NK-92 (cell line): ENCODE results near the gene ADARB1.

Source experiments
- DNase-seq: peaks from one replicate; lab custom pipeline; 2025; ENCODE audit not compliant: unreplicated experiment; lab: John Stamatoyannopoulos, UW

Gene ADARB1

DNA sequence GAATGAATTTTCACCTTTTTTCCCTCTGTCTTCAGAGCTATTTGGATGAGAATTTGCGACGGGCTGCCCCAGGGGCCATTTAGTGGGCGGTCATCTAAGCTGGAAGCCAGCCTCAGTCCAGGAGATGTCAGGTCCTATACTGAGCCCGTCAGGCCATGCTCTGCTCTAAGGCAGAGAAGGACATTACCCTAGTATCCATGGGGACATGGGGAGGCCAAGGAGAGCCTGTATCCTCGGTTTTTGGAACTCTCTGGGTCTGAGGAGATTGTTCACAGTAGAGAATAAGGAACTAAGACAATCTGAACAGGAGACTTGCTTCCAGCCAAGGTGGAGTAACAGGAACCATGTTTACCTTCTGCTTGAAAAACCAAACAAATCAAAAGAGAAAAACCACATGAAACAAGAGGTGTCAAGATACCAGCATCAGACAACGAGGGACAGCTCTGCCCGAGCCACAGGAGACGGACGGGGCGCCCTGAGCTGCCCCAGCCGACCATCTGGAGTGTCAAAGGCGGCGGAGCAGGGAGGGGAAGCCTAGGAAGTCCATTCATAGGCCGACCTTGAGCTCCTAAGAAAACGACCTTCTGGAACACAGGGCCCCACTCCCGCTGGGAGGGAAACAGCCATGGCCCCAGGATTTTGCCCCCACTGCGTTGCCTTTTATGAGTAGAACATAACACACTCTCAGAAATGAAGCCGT, 20.0 kb upstream of the ADARB1 start:
- DNase-seq, result no peak

GRCh38 chr21:45054927-45055612, 19.3 kb upstream of the ADARB1 start:
- DNase-seq, result no peak

GRCh38 chr21:45055861-45056260, 18.5 kb upstream of the ADARB1 start:
- no peak for DNase-seq

DNA sequence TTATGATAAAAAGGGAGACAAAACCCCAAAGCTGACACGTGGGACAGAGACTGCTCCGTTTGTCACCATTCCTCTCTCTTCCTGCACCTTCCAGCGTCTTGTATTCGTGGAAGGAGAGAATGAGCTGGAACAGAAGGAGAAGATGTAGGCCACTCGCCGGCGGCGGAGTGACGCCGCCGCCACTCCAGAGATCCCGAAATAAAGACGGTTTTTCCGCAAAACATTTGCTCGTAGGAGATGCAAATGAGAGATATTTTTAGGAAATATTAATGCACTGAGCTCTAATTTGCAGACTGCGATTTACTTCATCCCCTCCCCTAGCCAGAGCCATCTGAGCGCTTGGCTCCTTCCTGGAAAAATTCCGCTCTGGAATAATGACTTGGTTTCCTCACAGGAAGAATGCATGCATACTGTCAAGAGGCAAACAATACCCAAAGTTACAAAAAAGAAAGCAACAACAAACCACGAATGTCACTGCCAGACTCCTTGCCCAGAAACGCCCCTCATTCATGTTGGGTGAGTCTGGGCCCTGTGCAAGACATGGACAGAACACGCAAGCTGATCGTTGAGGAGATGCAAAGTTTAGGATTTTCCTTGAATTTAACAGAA, 18.0 kb upstream of the ADARB1 start:
- no peak for DNase-seq

DNA sequence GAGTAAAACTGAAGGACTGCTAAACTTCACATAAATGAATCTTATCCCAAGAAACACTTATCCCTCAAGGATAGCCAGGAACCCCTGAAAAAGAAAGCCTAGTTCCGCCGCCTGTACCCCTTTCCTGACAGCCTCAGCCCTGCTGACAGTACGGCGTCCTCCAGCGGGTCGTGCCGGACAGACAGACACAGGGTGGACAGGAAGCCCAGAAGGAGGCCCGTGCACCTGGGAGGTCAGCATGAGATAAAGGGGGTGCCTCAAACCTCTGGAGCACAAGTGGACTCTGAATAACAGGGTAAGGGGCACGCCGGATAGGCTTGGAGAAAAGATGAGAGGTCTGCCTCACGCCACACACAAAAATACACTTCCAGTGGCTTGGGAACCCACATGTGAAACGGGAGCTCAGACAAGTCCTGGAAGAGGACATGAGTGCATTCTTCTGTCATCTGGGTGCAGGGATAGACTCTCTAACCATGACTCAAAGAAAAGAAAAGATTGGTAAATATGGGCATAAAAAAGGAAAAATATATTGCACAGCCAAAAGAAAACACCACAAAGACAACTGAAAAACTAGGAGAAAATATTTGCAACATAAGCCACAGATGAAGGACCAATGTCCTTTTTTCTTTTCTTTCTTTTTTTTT, 17.3 kb upstream of the ADARB1 start:
- no peak for DNase-seq

GRCh38 chr21:45057886-45058285, 16.5 kb upstream of the ADARB1 start:
- no peak for DNase-seq

- DNase-seq, result no peak
These were observed 15.3 kb upstream of the ADARB1 start for GRCh38 chr21:45059121-45059520.

DNA sequence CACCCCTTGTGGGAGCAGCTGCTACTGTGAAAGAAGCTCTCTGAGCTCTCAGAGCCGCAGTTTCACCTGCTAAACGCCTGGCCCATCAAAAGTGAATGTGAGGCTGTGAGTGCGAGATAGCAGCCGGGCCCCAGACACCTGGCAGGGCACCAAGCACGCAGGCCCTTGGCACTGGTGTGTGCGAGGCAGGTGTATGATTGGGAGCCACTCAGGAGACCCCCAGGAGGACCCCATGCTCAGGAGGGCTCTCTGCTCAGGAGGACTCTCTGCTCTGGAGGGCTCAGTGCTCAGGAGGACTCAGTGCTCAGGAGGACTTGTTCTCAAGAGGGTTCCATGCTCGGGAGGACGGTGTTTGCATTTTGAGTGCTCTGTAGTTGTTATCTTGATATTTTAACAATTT, 14.3 kb upstream of the ADARB1 start:
- DNase-seq, result no peak

DNA sequence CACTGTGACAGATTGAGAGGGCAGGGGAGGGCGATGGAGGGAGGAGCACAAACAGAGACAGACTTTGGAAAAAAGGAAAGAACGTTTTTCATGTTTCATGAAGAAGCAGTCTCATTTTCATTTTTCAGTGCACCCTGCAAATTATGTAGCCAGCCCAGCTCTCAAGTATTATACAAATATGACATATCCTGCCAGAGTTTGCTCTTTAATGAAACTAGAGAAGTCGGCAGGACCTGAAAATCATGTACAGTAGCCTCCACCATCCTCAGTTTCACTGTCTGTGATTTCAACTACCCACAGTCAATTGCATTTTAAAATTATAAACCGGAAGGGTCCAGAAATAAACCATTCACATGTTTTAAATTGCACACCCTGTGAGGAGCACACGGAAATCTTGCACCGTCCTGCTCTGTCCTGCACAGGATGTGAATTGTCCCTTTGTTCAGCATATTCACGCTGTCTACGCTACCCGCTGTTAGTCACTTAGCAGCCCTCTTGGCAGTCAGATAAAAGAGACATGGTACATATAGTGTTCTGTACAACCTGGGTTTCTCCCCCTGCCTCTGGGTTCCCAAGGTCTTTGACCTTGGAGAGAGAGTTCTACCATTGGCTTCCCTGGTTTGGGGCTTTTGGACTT, 13.6 kb upstream of the ADARB1 start:
- no peak for DNase-seq

DNA sequence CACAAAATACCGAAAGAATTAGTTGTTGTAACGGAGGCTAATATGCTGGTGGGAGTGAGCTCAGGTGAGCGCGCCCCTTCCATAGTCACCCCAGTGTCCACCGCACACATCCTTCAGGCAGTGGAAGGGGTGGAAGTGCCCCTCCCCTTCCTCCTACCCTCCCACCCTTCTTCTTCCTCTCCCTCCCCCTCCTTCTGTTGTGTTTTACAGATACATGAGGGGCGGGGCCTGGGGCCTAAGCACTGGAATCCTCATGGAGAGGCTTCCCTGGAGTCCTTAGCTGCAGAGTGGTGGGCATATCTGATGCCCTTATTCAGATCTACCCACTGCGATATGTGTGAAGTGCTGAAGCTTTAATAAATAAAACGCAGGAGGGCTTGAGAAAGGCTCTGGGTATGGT, 10.3 kb upstream of the ADARB1 start:
- DNase-seq, result no peak

DNA sequence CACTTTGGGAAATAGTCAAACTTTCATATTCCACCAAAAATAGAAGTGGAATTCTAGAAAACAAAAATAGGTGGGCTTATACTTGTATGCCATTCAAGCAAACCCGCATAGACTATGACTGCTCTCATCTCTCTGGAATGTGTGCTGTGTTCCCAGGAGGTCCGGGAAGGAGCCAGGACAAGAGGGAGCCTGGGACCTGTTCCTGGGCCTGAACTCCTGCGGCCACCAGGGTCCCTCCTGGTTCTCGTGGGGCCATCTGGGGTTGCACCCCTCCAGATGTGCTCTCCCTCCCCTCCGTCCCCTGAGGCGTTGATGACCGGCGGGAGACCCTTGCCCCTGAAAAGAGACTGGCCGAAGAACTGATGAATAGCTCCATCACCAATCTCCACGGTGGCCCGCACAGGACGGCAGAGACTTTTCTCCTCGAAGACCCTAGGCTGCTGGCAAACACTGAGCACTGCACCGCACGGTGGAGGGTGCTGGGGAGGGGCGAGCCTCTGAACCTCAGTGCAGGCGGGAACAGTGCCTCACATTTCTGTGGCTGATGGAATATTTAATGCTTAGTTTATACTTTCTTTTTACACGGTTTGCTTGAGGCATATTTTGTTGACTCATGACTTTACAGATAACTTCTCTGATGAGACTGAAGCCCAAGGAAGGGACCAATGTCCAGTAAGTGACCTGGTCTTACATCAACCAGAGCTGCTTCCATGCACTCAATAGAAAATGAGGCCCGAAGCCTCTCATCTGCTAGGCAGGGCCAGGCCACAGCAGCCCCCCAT, 9.6 kb upstream of the ADARB1 start:
- no peak for DNase-seq

GRCh38 chr21:45067462-45068285, 6.7 kb upstream of the ADARB1 start:
- no peak for DNase-seq

DNA sequence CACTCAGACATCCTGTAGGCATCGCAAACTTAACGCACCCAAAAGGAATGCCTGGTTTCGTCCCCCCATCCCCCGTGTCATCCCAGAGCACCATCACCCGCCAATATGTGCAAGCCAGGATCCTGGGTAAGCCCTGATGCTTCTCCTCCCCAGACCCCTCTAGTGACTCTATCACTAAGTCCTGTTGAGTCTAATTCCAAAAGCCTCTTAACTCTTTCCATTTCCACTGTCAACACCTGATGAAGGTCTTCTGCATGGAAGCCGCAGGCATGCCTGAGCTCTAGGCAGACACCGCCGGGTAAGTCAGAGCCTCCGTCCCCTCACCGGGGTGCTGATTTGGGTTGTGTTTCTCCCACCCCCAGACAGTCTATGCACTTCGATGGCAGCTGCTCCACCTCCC, 5.3 kb upstream of the ADARB1 start:
- DNase-seq, result no peak

DNA sequence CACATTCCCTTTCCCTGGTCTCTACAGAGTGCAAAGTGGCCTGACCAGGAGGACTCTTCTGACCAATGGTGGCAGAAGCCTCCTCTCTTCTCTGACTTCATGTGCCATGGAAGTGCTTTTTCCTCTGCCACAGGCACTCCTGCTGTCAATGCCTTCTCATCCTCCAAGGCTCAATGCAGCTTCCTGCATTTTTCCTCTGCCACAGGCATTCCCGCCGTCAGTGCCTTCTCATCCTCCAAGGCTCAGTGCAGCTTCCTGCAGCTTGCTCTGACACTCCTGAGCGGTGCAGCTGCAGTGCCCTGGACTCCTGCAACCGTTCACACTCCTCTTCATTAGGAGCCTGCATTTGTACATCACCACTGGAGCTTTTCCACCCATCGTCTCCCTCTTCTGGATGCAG, 4.7 kb upstream of the ADARB1 start:
- no peak for DNase-seq

DNA sequence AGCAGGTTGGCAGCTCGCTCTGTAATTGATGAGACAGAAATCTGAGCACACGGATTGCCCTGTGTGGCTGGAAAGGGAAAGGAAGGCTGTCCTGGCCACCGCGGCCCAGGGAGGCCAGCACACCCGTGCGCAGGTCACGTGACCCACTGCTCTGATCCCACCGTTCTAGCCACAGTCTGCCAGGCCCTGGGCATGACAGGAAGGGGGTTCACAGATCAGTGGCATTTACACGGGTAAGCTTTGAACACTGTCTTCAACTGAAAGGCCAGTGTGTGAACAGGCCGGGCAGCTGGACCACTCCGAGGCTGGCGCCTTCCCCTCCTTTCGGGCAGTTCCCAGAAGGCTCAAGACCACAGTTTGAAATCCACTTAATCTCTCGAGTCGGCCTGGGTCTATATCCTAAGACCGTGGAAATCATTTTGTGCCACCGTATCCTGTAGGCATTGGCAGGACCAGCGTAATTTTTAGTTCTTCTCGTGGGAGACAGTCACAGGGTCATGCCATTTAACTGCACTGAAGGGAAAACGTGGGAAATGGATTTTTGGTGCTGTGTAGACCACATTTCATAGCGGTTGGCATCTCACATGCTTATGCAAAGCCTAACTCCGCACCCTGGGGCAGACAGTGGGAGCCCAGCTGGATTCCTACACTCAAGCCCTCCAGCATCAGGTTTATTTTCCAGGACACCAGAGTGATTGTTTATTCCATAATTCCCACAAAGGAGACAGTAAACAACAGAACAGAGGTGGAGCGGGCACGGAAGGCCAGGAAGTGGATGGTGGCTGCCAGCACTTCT, 3.1 kb upstream of the ADARB1 start:
- DNase-seq, result no peak

DNA sequence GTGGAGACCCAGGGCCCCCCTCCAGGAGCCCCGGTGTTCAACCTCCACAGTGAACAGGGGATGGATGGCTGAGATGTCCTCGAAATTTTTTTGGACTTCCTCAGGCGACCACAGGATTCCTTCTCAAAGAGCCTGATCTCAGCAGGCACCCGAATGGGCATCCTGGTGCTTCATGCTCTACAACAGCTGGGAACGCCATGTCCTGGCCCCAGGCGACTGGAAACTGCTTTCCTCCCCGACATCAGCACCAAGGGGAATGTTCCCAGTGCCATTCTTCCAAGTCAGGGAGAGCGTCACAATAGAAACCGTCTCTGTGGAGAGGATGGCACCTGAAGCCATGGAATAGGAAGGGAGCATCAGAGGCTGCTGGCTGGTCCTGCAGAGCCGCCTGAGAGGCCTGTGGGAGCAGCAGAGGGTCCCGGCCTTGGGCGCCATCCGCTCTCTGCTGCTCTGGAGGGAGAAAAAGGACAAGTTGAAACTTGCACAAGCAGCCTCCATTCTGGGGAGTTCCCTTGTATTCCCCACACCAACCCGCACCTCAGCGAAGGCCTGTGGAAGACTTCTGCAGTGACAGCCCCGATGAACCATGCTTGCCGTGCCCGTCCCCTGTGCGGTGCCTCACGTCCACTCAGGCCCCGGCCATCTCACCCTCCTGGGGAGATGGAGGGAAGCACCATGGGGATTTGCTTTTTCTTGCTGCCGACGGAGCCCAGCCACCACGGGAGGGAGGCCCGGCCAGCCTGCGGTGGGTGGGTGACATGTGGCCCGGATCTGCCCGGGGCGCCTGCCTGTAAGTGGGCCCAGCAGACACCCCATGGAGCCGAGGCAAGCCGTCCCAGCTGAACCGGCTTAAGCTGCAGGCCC, 2.3 kb upstream of the ADARB1 start:
- no peak for DNase-seq

- DNase-seq, result no peak
These were observed 1.6 kb upstream of the ADARB1 start for GRCh38 chr21:45072738-45073300.
